HG02943 (cell line): ENCODE measurements around the gene USH2A.

Experiments used
- ATAC-seq: cut with Tn5 transposase; IDR thresholded peaks from one replicate; pipeline ENCODE4 v1.9.1; 2021; ENCODE audit warnings: mild to moderate bottlenecking, low read depth, moderate library complexity; ENCODE audit not compliant: unreplicated experiment

Gene USH2A

GRCh38 chr1:215890438-215890837, 532.8 kb downstream of the USH2A start:
- no peak for ATAC-seq

GRCh38 chr1:215889871-215890270, 533.4 kb downstream of the USH2A start:
- no peak for ATAC-seq

GRCh38 chr1:215888159-215888558, 535.1 kb downstream of the USH2A start:
- ATAC-seq: no peak

GRCh38 chr1:215887627-215888026, 535.6 kb downstream of the USH2A start:
- no peak for ATAC-seq

- ATAC-seq: no peak
These were observed 540.2 kb downstream of the USH2A start for GRCh38 chr1:215883004-215883403.

GRCh38 chr1:215878843-215879242, 544.4 kb downstream of the USH2A start:
- no peak for ATAC-seq

- ATAC-seq: no peak
These were observed 545.1 kb downstream of the USH2A start for GRCh38 chr1:215878128-215878527.

- ATAC-seq: no peak
These were observed 545.7 kb downstream of the USH2A start for GRCh38 chr1:215877452-215877951.

- ATAC-seq: no peak
These were observed 547.5 kb downstream of the USH2A start for GRCh38 chr1:215875712-215876111.

GRCh38 chr1:215875236-215875635, 548.0 kb downstream of the USH2A start:
- ATAC-seq: no peak

- no peak for ATAC-seq
These were observed 550.6 kb downstream of the USH2A start for GRCh38 chr1:215872658-215873057.

- ATAC-seq: no peak
These were observed 554.7 kb downstream of the USH2A start for GRCh38 chr1:215868500-215868899.

- ATAC-seq: no peak
These were observed 558.2 kb downstream of the USH2A start for GRCh38 chr1:215865060-215865459.

- ATAC-seq: no peak
These were observed 559.5 kb downstream of the USH2A start for GRCh38 chr1:215863796-215864195.

- ATAC-seq: no peak
These were observed 562.4 kb downstream of the USH2A start for GRCh38 chr1:215860833-215861232.

- ATAC-seq: no peak
These were observed 565.9 kb downstream of the USH2A start for GRCh38 chr1:215857317-215857716.

GRCh38 chr1:215845234-215845891, 577.9 kb downstream of the USH2A start:
- ATAC-seq: no peak

GRCh38 chr1:215844777-215845176, 578.5 kb downstream of the USH2A start:
- no peak for ATAC-seq

GRCh38 chr1:215844266-215844665, 579.0 kb downstream of the USH2A start:
- ATAC-seq: no peak

- no peak for ATAC-seq
These were observed 580.3 kb downstream of the USH2A start for GRCh38 chr1:215842905-215843304.

GRCh38 chr1:215835951-215836350, 587.3 kb downstream of the USH2A start:
- ATAC-seq: no peak

- no peak for ATAC-seq
These were observed 589.1 kb downstream of the USH2A start for GRCh38 chr1:215833941-215834729.
